Sigmoid colon (tissue), 4 donors: ENCODE measurements around the gene DOCK1.

Experiments
- CTCF ChIP-seq, 4 experiments: fragments of 450-650 bp in 3 of 4; fragments of 200-600 bp in 1 of 4; IDR thresholded peaks; one replicate each; pipeline ENCODE4 v1.5.1; 2016 to 2019; ENCODE audit warnings: antibody characterized with exemption in 4 of 4, mild to moderate bottlenecking in 3 of 4, moderate library complexity in 2 of 4
- EP300 ChIP-seq, 4 donors: sonication (generic); formaldehyde crosslinking; IDR thresholded peaks; one replicate each; pipeline ENCODE4 v1.6.1; 2017; ENCODE audit warnings: antibody characterized with exemption in 4 of 4

GRCh38 chr10:127283017-127283416 is 377.8 kb downstream of the DOCK1 start:
- no peak for TF ChIP-seq CTCF (IDR thresholded peaks at IDR 0.05)
- TF ChIP-seq EP300 (IDR thresholded peaks at IDR 0.05), result no peak
